Ammon's horn (tissue), 1 donor: ENCODE data around the gene MEPE.

Experiments
- DNase-seq: peaks from one replicate; pipeline ENCODE4 v3.0.0-alpha.2; 2016; ENCODE audit warnings: low spot score

Gene MEPE

DNA sequence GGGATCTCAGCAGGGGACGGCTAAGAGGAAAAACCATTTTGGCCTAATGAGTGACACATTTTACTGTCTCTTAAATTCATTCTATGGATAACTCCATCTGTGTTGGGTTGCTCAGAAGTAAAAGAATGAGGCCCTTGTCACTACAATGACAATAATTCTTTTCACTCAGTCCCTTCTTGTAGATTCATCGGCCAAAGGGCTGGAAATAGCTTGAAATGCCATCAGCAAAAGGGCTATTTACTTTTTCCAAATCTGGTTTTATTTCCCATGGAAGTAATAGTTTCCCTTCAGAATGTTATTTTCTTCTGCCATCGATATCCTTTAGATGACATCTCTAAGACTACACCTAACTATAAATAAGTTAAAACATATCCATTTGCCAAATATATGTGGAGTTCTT lies 7.4 kb downstream of the MEPE start:
- peak; percentile 77 for DNase-seq

DNA sequence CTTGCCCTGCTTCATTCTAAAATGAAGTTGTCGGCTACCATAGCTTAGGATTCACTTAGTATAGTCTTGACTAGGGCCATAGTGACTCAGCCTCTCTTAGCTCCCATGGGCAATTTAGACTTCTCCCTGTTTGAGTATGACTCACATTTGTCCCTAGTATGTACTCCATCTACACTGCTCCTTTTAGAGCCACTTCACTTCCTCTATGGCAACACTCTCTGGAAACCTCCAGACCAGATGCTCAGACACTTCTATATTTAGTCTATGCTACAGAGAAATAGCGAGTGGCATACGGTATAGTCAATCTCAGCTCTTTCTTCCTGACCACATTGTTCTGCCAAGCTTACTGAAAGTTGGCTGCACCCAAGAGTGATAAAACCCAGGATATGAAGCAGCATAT lies 11.2 kb downstream of the MEPE start:
- peak; percentile 82 for DNase-seq

DNA sequence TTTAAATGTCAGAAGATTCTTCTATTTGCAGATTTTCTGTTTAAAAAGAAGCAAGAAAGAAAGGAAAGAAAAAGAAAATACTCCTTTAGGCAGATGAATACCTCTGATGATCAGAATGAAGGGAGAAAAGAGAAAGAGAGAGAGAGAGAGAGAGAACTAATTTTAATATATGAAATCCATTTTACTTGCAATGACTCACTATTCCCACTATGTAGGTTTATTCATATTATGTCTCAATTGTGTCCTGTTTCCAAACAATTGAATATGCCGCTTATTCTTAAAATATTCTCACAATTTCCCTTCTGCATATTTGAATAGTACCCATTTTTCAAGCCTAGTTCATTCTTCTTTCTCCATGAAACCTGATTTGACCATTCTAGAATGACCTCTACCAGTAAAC lies 11.7 kb downstream of the MEPE start:
- DNase-seq, result no peak

DNA sequence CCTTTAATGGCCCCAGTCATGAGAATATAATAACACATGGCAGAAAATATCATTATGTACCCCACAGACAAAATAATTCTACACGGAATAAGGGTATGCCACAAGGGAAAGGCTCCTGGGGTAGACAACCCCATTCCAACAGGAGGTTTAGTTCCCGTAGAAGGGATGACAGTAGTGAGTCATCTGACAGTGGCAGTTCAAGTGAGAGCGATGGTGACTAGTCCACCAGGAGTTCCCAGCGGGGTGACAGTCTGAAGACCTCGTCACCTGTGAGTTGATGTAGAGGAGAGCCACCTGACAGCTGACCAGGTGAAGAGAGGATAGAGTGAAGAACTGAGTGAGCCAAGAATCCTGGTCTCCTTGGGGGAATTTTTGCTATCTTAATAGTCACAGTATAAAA lies 13.5 kb downstream of the MEPE start:
- no peak for DNase-seq

DNA sequence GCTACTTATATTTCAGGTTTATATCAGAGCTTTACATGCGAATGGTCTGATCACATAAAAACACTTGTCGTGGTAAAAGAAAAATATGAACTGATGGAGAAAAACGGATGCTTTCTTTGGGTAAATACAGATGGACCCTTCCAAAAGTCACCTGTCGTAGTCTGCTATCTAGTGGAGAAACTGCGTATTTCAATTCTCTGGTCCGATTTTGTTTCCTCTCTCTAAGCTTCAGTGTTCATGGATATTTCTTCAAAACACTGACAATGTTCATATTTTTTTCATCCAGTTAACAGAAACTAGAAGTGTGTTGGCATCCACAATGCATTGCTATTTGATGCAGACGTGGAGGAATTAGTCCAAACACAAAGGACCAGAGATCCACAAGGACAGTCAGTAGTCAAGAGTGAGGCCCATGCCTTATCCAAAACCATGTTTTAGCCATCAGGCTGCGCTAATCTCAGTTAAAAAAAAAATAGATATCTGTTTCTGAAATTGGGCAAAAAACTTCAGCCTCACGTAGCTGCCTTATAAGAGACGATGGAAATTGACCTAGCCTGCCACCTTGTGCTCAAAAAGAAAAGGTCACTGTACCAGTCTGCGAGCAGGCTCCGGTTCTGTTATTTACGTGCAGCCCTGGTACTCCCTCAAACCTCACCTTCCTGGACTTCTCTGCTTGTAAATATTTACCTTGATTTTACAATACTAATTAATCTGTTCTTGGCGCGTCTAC lies 16.0 kb downstream of the MEPE start:
- DNase-seq, result peak; percentile 92

DNA sequence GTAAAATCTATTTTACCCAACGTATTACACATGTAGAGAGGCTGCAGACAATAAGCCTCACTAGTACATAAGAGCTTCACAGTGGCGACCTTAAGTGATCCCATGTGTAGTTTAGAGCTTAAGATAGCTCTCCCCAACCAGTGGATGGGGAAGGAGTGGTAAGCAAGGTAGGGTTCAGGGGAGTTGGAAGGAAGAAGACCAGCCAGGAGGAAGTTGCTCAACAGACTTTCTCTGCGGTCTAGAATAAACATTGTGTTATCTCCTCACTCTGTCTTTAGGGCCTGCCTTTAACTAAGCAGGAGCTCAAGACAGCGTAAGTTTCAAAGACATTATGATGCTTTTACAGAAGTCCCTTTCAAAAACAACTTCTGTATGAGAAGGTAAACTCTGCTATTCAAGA lies 16.8 kb downstream of the MEPE start:
- DNase-seq, result peak; percentile 62

DNA sequence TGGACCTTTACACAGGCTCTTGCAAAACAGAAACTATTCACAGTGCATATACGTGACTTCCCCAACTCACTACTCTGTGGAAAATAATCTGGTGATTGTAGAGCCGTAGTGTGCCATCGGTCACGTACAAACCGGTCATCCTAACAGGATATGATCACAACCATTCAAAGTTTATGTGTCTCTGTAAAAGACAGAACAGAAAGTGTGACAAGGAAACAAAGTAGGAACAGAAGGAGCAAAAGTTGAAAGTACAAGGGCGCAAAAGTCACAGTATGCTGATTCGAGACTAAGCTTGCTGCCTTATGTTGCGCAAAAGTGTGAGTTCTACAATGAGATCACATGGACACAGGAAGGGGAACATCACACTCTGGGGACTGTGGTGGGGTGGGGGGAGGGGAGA lies 18.6 kb downstream of the MEPE start:
- DNase-seq, result peak; percentile 63

DNA sequence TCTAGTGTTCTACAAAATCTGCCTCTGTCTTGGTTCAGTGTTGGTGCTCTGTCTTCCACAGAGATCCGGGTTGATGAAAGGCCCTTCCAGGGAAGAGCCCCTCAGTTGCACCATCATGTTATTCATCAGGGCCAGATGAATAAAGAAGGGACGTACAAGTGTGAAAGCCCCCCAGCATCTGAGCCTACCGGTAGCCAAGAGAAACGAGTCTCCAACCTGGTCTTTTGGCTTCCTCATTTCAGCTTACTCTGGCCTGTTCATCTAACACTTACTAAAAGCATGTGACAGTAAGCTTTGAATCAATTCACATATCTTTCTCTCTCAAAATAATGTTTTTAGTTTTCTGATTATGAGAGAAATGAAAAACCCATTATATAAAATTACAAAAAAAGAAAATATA lies 19.2 kb downstream of the MEPE start:
- no peak for DNase-seq

DNA sequence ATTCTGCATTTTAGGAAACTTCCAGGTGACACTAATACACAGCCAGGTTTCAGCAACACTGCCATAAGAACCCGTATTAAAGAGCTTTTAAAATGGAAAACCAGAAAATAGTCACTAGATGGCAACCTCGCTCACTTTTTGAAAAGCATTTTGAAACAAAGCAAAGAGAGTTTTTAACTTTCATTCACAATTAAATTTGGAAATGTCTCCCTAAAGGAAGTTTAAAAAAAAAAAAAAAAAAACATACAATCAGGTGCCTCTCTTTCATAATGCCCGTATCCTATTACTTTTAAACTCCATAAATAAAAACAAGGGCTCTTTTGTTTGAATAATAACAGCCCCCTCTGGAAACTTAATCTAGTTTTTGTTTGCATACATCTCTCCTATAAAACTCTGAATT lies 20.3 kb downstream of the MEPE start:
- peak; percentile 64 for DNase-seq

DNA sequence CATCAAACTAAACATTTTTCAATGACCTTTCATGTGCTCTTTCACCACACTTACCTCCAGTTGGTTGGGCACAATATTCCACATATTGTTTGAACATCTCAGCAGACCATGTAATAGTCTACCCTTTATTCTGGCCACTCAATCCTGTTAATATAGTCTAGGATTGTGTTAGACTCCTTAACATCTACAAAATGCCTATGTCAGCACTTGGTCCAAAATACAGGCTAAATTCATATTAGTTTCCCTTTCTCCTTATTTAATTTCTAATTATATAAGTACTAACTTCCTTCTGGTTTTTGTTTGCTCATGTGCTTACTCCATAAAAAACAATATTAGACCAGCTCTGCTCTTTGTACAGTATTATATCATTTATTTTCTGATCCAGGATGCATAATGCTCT lies 21.1 kb downstream of the MEPE start:
- no peak for DNase-seq

DNA sequence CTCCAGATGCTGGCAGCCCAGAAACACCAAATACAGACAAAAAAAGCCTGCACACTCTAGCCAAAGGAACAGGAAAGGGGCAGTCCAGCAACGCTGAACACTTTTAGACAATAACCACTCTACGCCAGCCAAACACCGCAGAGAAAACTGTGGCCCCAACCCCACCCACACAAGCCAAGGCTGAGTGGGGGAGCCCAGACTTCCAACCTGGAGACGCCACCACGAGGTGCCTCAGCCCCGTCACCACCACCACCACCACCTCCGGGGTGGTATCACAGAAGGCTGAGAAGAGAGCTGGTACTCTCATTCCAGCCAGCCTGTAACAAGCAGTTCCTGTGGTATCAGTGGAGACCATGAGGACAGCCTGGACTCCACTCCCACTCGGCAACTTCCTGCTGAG lies 22.8 kb downstream of the MEPE start:
- no peak for DNase-seq

DNA sequence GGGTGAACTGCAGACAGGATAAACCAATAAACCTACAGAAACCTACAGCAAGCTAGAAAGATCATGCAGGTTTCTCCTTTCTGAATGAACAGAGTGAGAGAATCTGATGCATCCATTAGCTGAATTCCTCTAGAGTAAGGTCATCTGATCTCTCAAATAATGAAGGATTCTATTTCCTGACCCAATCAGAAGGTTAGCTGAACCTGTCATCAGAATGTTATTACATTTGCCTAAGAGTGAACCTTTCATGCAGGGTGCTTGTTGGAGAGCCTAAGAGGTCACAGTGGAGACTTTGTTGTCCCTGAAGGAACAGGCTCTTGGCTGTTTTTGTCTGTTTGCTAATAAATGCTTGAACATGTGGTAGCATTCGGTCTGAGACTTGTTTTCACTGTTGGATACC lies 24.0 kb downstream of the MEPE start:
- DNase-seq, result no peak

DNA sequence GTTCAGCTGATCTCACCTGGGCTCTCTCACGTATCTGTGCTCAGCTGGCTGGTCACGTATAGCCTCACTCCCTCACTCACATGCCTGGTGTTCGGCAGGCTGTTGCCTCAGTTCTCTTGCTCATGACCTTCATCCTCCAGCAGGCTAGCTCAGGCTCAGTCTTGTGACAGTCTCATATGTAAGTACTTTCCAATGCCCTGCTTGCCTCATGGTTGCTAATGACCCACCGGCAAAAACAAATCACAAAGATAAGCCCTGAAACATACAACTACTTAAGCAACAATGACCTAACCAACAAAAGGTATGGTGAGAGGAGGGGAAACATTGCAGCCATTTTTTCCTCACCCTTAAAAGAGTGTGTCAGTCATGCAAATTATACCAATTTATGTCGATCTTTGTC lies 25.0 kb downstream of the MEPE start:
- no peak for DNase-seq

DNA sequence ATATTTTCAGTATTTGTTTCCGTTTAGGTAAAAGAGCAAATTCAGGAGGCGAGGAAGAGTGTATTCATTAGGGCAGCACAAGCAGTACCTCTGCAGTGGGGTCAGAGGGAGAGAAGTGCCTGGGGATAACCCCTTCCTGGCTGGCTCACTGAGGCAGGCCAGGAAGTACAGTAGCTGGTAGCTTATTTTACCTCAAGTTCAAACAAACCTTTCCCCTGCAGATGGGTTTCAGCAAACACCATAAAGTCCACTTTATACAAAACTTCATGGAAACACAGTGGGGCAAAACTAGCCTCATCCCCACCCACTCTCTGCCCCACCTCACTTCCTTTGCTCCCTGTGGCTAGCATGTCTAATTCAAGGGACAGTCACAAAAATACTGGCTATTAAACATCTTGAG lies 29.5 kb downstream of the MEPE start:
- DNase-seq, result no peak

DNA sequence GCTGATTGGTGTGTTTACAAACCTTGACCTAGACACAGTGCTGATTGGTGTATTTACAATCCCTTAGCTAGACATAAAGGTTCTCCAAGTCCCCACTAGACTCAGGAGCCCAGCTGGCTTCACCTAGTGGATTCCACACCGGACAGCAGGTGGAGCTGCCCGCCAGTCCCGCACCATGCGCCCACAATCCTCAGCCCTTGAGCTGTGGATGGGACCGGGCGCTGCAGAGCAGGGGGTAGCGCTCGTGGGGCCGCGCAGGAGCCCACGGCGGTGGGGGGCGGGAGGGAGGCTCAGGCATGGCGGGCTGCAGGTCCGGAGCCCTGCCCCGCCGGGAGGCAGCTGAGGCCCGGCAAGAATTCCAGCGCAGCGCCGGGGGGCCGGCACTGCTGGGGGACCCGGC lies 30.7 kb downstream of the MEPE start:
- no peak for DNase-seq

DNA sequence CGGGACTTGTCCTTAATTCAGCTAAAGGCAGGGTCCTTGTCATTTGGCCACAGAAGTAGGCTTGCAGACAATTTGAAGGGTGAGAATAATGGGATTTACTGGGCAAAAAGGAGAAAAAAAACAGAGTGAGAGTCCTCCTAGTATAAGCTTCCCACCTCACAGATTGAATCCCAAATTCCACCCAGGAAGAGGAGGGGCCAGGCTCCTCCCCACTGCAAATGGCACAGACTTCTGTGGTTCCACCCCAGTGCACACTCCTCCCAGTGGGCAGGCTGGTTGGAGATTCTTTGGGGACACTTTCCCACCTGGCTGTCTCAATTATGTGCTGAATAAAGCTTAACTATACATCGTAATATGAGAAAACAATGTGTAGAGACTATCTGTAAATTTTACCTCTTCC lies 31.6 kb downstream of the MEPE start:
- DNase-seq, result no peak

DNA sequence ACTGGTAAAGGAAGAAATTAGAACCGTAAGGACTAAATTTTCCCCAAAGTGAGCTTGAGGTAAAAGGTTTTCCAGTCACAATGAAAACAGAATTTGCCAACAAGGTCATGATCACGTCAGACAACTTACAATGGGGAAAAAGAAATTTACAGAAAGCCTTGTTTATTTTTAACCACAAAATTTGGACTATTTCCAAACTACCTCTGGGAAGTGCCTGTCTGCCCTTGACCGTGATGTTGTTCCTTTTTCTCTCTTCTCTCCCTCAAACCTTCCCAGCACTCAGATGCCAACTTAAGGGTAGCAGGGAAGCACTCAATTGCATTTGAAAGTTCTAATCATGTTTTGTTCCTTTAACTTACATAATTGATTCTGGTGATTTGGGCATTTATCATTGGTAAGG lies 32.5 kb downstream of the MEPE start:
- DNase-seq, result no peak

DNA sequence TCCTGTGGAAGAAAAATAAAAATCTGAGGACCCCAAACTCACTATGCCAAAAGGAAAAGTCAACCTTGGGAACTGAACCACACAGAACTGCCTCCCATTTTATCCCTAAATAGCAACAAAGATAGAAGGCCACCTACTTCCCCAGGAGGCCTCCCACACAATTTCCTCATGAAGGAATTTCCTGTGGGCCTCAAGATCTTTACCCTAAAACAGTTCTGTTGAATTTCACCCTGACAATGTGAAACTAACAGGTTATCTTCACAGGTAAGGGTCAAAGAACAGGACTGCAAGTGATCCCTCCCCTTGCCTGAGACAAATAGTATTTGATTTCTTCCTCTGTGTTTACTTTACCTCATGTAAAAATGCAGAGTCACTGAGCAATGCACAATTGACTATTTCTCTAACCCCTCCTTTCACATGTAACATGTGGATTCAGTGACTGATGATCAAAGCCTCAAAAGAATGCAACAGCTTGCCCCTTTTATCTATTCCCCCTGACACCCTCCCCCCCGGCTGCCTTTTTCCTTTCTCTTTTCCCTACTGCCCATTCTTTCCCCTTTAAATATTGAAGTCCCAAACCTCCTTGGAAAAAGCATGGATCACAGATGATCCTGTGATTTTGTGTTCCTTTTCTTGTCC lies 33.3 kb downstream of the MEPE start:
- no peak for DNase-seq

DNA sequence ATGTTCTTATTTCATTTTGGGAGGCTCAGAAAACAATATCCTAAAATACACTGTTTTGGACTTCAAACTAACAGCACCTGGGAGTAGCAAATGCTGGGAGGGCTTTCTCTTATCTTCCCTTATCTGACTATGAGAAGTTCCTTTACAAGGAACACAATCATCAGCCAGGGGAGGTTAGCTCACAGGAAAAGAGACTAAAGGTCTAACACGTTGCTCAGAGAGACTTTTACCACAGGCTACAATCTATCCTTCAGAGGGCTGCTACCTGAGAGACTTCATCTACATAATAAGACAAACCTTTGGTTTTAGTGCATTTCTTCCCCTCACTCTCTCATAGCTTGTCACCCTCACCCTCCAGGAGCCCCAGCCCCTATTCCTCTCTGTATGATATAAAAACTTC lies 35.8 kb downstream of the MEPE start:
- DNase-seq, result no peak

DNA sequence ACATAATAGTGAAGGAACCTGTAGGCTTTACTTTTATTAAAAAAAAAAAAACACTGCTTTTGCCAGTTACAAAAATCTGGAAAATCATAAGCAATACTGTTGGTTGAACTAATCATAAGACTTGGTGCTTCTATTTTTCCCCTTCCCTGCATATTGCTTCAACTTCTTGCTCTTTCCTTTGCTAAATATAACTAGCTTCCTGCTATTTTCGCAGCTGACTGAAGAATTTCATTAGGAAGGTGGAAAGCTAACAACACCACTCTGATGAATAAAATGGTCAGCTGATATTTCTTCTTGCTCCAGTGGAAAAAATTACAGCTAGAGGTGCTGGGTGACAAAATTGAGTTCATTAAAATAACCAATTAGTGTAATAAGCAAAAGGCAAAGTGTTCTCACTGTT lies 39.3 kb downstream of the MEPE start:
- no peak for DNase-seq

DNA sequence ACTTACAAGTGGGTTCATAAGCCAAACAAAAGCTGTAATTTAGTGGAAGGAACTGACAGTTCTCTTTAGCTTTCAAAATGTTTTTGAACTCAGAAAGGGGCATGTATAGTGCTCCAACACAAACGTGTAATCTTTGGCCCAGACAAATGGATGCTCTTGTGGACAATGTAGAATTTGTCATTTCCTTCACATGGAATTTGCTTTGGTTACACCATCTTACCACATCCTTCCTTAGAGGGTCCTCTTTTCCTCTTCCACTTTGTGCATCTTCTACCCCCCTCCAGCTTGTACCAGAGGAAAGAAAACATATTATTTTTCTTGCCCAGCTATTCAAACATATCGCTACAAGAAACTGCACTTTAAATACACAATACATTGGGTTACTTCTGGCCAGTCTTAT lies 42.4 kb downstream of the MEPE start:
- no peak for DNase-seq

DNA sequence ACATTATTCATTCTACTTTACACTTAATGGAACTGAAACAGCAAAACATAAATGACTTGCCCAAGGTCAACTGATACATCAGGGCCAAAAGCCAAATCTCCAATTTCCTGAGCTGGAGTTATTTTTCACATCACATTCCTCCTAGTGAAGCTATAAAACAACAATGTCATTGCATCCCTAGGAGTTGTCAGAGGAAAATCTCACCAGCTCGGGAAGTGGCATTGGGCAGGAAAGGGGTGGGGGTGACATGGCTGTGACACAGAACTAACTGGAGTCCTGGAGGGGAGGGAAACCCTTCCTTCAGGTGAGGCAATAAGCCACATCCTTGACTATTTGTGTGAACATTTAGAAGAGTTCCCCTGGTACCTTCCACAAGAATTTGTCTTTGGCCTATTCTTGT lies 47.3 kb downstream of the MEPE start:
- no peak for DNase-seq

DNA sequence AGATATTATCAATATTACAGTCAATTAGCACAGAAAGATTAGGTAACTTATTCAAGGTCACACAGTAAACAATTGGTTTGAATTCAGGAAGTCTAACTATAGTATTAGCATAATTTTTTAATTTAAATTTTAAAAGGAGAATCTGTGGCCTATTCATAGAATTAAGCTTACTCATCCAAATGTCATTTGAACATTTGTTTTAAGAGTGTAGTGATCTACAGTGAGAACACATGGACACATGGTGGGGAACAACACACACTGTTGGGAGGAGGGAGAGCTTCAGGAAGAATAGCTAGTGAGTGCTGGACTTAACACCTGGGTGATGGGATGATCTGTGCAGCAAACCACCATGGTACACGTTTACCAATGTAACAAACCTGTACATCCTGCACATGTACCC lies 48.3 kb downstream of the MEPE start:
- no peak for DNase-seq

DNA sequence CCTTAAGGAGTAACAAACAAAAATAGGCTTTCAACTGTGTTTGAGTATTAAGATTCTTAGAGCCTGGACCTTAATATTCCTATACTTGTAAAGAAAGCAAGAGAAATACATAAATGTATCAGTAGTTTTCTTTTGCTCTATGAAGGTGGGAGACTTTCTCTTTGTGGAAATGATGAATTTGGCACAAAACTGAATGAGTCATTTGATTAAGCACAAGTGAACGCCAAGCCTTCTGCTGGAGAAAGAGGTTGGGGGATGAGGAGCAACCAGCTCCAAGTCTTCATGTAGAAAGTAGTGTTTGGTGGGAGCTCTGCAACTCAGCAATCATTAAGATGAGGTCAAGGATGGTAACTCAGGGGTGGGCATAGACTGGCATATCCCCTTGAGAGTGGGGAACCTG lies 49.6 kb downstream of the MEPE start:
- peak; percentile 13 for DNase-seq
